ENCODE data around the gene TLR1. TPM values are rescaled to one million over a fixed set of nuclear protein-coding genes. Genes with fewer than 3 reads are reported as not detected.
"Not testable (repeated sequence)": the region's sequence is repeated elsewhere in the genome, so short reads cannot be mapped to it uniquely, and the experiment has no call there.

TLR1 gene
- 8.7 and 25.2 TPM in 2 replicates for total RNA-seq

GRCh38 chr4:38804654-38805295 is at the start of gene TLR1:
Gene TLR1, minus strand, starts transcription at chr4:38804791. Its CDS starts 5,960 bp downstream, at chr4:38798831.
- peak; percentile 92 for DNase-seq (ENCODE audit: low read depth)

GRCh38 chr4:38846015-38846414 is 41.4 kb upstream of the TLR1 start:
- DNase-seq (ENCODE audit: low read depth), result peak; percentile 31

- no peak for DNase-seq (ENCODE audit: low read depth)
These were observed 38.4 kb upstream of the TLR1 start for GRCh38 chr4:38842994-38843393.

GRCh38 chr4:38837849-38838248 is 33.3 kb upstream of the TLR1 start:
- no peak for DNase-seq (ENCODE audit: low read depth)

GRCh38 chr4:38837334-38837733 is 32.7 kb upstream of the TLR1 start:
- no peak for DNase-seq (ENCODE audit: low read depth)

GRCh38 chr4:38834570-38834969 is 30.0 kb upstream of the TLR1 start:
- no peak for DNase-seq (ENCODE audit: low read depth)

- no peak for DNase-seq (ENCODE audit: low read depth)
These were observed 28.3 kb upstream of the TLR1 start for GRCh38 chr4:38832624-38833528.

- no peak for DNase-seq (ENCODE audit: low read depth)
These were observed 27.6 kb upstream of the TLR1 start for GRCh38 chr4:38832206-38832605.

- DNase-seq (ENCODE audit: low read depth), result no peak
These were observed 27.1 kb upstream of the TLR1 start for GRCh38 chr4:38831653-38832052.

GRCh38 chr4:38829237-38829636 is 24.6 kb upstream of the TLR1 start:
- no peak for DNase-seq (ENCODE audit: low read depth)

- no peak for DNase-seq (ENCODE audit: low read depth)
These were observed 19.2 kb upstream of the TLR1 start for GRCh38 chr4:38823766-38824165.

- DNase-seq (ENCODE audit: low read depth), result no peak
These were observed 18.2 kb upstream of the TLR1 start for GRCh38 chr4:38822748-38823303.

- DNase-seq (ENCODE audit: low read depth), result no peak
These were observed 17.1 kb upstream of the TLR1 start for GRCh38 chr4:38821739-38822138.

GRCh38 chr4:38820329-38821061 is 15.9 kb upstream of the TLR1 start:
- no peak for DNase-seq (ENCODE audit: low read depth)

- DNase-seq (ENCODE audit: low read depth), result peak; percentile 32
These were observed 15.0 kb upstream of the TLR1 start for GRCh38 chr4:38819569-38819968.

GRCh38 chr4:38818441-38818976 is 13.9 kb upstream of the TLR1 start:
- no peak for DNase-seq (ENCODE audit: low read depth)

- no peak for DNase-seq (ENCODE audit: low read depth)
These were observed 11.5 kb upstream of the TLR1 start for GRCh38 chr4:38815885-38816782.

GRCh38 chr4:38814386-38814785 is 9.8 kb upstream of the TLR1 start:
- no peak for DNase-seq (ENCODE audit: low read depth)

GRCh38 chr4:38811297-38811696 is 6.7 kb upstream of the TLR1 start:
- DNase-seq (ENCODE audit: low read depth), result no peak

- DNase-seq (ENCODE audit: low read depth), result not testable (repeated sequence)
These were observed 2.9 kb upstream of the TLR1 start for GRCh38 chr4:38807462-38807861.

GRCh38 chr4:38806251-38806650 is 1.7 kb upstream of the TLR1 start:
- not testable (repeated sequence) for DNase-seq (ENCODE audit: low read depth)

All from renal cortical epithelial cell (primary cell).